HUDEP-2 (cell line): ENCODE results near the gene SEMA3D.
"Not testable (repeated sequence)": the region's sequence is repeated elsewhere in the genome, so short reads cannot be mapped to it uniquely, and the experiment has no call there.

ENCODE experiments used
- DNase-seq, 76 experiments: peaks; one replicate each; lab custom pipeline; 2025; ENCODE audit not compliant: unreplicated experiment in 76 of 76; lab: John Stamatoyannopoulos, UW

The SEMA3D gene

DNA sequence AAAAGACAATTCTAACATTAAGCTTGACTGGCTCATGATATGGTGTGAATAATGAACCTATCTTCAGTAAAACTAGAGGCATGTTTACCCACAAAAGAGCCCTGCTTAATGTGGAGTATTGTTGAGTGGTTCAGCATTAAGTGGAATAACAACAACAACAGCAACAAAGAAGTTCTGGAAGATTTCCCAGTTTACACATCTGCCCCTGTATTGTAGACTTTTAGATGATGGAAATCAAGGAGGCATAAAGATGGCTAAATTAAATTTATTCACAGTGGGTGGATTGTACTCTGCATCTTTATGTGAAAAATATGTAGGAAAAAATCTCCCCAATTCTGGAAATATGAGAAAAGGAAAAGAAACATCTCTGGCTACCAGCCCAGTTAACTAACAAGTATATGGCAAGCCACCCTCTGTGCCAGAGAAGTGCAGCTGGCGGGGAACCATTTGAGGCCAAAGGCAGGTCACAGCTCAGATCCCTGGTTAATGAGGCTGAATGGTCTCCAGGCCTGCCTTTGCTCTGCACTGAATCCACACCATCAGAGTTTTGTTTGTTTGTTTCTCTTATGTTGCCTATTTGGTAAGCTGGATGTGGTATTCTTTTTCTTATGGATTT is 186.0 kb downstream of the SEMA3D start:
- no peak for DNase-seq

- no peak for DNase-seq
These were observed 187.4 kb downstream of the SEMA3D start for GRCh38 chr7:84999450-84999849.

DNA sequence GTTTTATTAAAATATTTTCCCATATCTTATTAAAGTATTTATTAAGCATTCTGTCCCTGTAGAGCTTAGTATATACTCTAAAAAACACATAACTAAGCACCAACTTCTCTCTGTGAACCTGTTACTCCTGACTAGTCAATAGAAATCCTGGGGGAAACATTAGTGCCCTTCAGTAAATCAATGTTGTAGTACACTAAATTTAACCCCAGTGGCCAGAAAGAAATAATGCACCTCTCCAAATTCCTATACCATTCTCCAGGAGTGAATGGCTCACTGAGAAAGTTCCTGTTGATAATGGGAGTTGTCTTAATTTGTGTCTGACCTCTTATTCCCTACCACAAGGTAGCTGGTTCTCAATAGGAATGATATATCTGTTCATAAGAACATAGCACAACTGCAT is 188.2 kb downstream of the SEMA3D start:
- DNase-seq = no peak

DNA sequence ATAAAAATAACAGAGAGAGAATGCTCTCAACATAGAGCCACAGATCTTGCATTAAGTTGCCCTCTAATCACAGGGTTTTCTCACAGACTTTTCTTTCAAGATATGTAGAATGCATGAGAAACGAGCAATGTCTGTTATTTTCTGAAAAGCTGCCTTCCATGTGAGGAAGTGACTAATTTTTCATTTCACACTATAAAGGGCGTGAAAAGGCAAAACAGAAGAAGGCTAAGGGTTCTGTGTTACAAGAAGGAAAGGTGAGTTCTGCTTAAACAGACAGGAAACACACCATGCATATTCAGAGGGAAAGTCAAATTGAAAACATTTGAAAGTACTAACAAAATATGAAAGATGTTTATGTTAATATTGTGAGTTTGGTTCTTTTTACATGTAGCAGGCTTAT is 189.2 kb downstream of the SEMA3D start:
- DNase-seq = no peak

DNA sequence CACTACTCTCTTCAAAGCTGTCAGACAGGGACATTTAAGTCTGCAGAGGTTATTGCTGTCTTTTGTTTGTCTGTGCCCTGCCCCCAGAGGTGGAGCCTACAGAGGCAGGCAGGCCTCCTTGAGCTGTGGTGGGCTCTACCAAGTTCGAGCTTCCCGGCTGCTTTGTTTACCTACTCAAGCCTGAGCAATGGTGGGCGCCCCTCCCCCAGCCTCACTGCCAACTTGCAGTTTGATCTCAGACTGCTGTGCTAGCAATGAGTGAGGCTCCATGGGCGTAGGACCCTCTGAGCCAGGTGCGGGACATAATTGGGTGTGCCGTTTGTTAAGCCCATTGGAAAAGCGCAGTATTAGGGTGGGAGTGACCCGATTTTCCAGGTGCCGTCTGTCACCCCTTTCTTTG is 193.9 kb downstream of the SEMA3D start:
- not testable (repeated sequence) for DNase-seq

- no peak for DNase-seq
These were observed 201.6 kb downstream of the SEMA3D start for GRCh38 chr7:84985073-84985784.

GRCh38 chr7:84982199-84982598 is 204.7 kb downstream of the SEMA3D start:
- DNase-seq = no peak

GRCh38 chr7:84981055-84981976 is 205.5 kb downstream of the SEMA3D start:
- no peak for DNase-seq

GRCh38 chr7:84975586-84976185 is 211.2 kb downstream of the SEMA3D start:
- DNase-seq = no peak

GRCh38 chr7:84971360-84971759 is 215.5 kb downstream of the SEMA3D start:
- no peak for DNase-seq

- no peak for DNase-seq
These were observed 216.2 kb downstream of the SEMA3D start for GRCh38 chr7:84970670-84971069.

DNA sequence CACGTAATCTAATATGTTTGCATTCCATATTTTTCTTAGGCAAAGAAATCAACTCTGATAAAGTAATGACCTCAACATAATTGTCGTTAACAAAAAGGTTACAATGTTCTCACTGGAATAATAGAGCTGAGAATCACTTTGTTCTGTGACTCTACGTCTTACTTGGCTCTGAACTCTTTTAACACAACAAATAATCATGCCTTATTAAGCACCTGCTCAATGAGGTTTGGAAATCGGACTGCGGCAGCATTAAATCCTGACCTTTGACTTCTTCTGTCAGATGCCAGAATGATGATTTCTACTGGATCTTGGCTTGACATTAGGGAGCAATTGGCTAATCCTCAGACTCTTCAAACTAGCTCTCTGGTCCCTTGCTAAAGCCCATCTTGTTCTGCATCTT is 233.6 kb downstream of the SEMA3D start:
- no peak for DNase-seq

DNA sequence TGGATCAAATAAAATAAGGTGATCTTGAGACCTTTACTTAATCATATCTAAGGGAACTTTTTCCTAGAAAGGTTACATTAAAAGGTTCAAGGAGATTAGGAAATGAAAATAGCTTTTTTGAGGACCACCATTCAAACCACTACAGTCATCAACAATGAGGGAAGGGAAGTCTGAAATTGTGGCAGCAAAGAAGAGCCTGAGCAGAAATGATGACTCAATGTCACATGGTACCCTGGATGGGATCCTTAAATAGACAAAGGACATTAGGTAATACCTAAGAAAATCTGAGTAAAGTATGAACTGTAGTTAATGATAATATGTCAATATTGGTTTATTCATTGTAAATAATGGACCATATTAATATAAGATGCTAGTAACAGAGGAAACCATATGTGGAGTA is 236.0 kb downstream of the SEMA3D start:
- no peak for DNase-seq

DNA sequence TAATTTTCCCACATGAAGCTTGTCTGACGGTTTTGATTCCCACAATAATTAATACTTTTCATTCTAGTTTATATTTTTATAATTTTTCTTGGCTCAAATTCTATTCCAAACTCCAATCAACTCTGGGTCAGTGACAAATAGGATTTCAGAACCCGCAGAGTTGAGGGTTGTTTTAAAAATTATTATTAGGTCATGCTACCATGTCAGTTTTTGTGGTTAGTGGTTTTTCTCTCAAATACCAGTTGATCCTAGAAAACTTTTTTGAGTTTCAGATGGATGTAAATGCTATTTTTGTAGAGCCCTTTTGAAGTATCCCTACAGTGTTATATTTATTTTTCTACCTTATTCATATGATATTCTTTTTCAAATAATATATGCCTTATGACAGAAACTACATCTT is 237.4 kb downstream of the SEMA3D start:
- no peak for DNase-seq

- no peak for DNase-seq
These were observed 237.8 kb downstream of the SEMA3D start for GRCh38 chr7:84949067-84949466.

- DNase-seq = no peak
These were observed 238.2 kb downstream of the SEMA3D start for GRCh38 chr7:84948634-84949033.

DNA sequence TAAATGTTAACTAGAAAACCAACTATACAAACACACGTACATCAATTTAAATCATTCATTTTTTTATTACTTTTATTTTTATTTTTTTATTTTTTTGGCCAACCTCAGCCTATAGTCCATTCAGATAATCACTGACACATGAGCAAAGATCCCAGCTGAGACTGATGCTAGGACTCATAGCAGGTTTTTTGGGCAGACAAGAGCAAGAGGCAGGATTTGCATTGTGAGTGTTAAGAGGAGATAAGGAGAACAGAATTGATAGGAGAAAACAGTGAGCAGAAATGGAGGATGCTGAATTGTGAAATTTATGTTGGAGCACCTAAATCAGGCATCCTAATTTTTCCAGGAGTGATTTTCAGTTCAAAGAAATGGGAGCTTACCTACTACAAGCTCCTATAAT is 240.3 kb downstream of the SEMA3D start:
- DNase-seq = no peak
